CD4-positive, CD25-positive, alpha-beta regulatory T cell (primary cell): ENCODE data around the gene PMVK. TPM values are rescaled to one million over a fixed set of nuclear protein-coding genes. Genes with fewer than 3 reads are reported as not detected.
A peak's percentile ranks its signal among the peaks of the same experiment; 100 is the strongest.

Source experiments
- ATAC-seq, 2 donors: fragments of 150-1000 bp; cut with Tn5 transposase; one replicate each; pipeline ENCODE4 v1.10.0; 2021; ENCODE audit warnings: low read depth in 2 of 2, moderate number of reproducible peaks in 2 of 2, moderate library complexity in 1 of 2
- DNase-seq, 3 donors: peaks; one replicate each; pipeline versions ENCODE4 v3.0.0 to v3.0.0-alpha.2; 2012 to 2022; ENCODE audit warnings: mixed read lengths in 1 of 3
- H3K27ac ChIP-seq: one replicate; pipeline ENCODE4 v1.7.0; 2013; ENCODE audit warnings: mild to moderate bottlenecking, low read length; ENCODE audit not compliant: insufficient read depth, poor library complexity, severe bottlenecking
- H3K27me3 ChIP-seq: one replicate; pipeline ENCODE4 v1.7.0; 2013; ENCODE audit warnings: low read length; ENCODE audit not compliant: control insufficient read depth, insufficient read depth
- H3K36me3 ChIP-seq: one replicate; pipeline ENCODE4 v1.7.0; 2013; ENCODE audit warnings: mild to moderate bottlenecking, low read length, moderate library complexity; ENCODE audit not compliant: control insufficient read depth, insufficient read depth
- H3K4me1 ChIP-seq: 2 replicates; pipeline ENCODE4 v1.7.0; 2013; ENCODE audit warnings: mild to moderate bottlenecking, low read length; ENCODE audit not compliant: insufficient read depth, control insufficient read depth, poor library complexity, severe bottlenecking
- H3K4me3 ChIP-seq: one replicate; pipeline ENCODE4 v1.7.0; 2013; ENCODE audit warnings: low read depth, mild to moderate bottlenecking, low read length, moderate library complexity
- H3K9me3 ChIP-seq, 2 experiments: 1 replicate in 1 of 2; 2 replicates in 1 of 2; pipeline ENCODE4 v1.7.0; 2013; ENCODE audit warnings: low read length in 2 of 2, mild to moderate bottlenecking in 1 of 2, moderate library complexity in 1 of 2; ENCODE audit not compliant: control insufficient read depth in 2 of 2
- H3K27ac Mint-ChIP-seq, 3 donors: one replicate each; pipeline ENCODE4 v1.8.0; 2020 to 2022; ENCODE audit warnings: mild to moderate bottlenecking in 3 of 3, mixed read lengths in 3 of 3, moderate library complexity in 2 of 3
- H3K27me3 Mint-ChIP-seq: one replicate; pipeline ENCODE4 v1.8.0; 2022; ENCODE audit warnings: mild to moderate bottlenecking, mixed read lengths
- H3K36me3 Mint-ChIP-seq: one replicate; pipeline ENCODE4 v1.8.0; 2020; ENCODE audit warnings: mixed read lengths
- H3K4me1 Mint-ChIP-seq, 4 donors: one replicate each; pipeline ENCODE4 v1.8.0; 2020 to 2022; ENCODE audit warnings: mixed read lengths in 4 of 4, mild to moderate bottlenecking in 1 of 4
- H3K4me3 Mint-ChIP-seq, 4 donors: one replicate each; pipeline ENCODE4 v1.8.0; 2020 to 2022; ENCODE audit warnings: mild to moderate bottlenecking in 4 of 4, mixed read lengths in 4 of 4, moderate library complexity in 3 of 4
- H3K9me3 Mint-ChIP-seq, 7 donors: one replicate each; pipeline ENCODE4 v1.8.0; 2020 to 2022; ENCODE audit warnings: mixed read lengths in 7 of 7, mild to moderate bottlenecking in 3 of 7, moderate library complexity in 2 of 7
- polyA plus RNA-seq, 4 donors: library from polyadenylated mRNA; unstranded; fragments of 300-500 nt; fragmentation: Illumina TruSeq; gene quantifications; one replicate each; pipeline ENCODE4 v1.2.3, GENCODE V29; 2021
- total RNA-seq: library from RNA; stranded (reverse); gene quantifications from one replicate; pipeline ENCODE4 v1.2.3, GENCODE V29; 2022

The PMVK gene
- total and polyA plus RNA-seq, 5 donors from 2014 or later: 19.1 to 76.9 (median 56.7) TPM

DNA sequence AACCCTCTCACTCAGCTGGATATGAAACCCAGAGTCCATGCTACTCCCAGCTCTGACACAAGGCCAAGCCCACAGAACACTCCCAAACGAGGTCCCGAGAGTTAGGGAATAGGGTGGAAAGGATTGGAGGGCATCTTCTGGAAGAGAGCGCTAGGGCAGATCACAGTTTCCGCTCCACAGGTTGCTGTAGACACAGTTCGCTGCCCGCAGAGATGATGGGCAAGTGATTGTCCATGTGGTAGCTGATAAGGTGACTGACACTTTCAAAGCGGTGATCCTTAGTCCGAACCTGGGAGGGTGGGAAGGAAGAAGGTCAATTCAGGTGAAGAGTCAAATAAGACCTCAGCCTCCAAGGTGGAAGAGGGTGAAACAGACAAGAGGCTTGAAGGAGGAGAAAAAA lies 27.1 kb upstream of the PMVK start:
- Histone ChIP-seq H3K9me3 (no peaks in the 10 kb centered on the region), H3K4me1 (peaks cover 32% of the 10 kb centered on the region), H3K4me3 (no peak overlapping the region), H3K27me3 (no peaks in the 10 kb centered on the region), H3K36me3 (peaks cover 61% of the 10 kb centered on the region), H3K27ac (no peak overlapping the region)
- ATAC-seq: no peak
- Mint-ChIP-seq H3K4me1 (peaks cover 6 to 42% (median 26%) of the 10 kb centered on the region in 4 donors), H3K36me3 (peaks cover 13% of the 10 kb centered on the region), H3K9me3 (no peaks in the 10 kb centered on the region), H3K27ac (peak overlapping the region; percentile 38 to 91 (median 53)), H3K27me3 (no peaks in the 10 kb centered on the region), H3K4me3 (peak overlapping the region in 2 of 4 donors; percentile 42 to 84)
- no peak for DNase-seq

DNA sequence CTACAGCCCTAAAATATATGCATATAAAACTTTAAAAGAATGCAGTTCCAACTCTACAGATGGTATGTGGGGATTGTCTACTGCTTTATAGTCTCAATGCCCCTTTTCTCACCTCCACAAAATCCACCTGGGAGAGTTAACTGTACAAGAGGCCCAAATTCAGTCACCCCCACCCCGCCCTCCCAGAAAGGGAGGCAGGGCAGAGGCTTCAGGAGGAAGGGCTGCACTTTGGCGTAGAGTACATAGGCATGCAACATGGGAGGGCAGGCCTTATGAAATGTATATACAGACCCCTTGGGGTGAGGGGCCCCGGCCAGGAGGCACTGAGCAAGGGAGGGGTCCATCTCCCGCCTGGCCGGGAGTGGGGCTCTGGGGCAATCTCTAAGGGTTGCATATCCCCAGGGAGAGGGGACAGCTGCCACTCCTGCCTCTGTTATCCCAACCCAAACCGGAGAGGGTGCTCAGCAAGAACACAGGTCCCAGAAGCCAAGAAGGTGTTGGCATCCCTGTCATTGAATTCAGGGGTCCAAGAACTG lies 26.3 kb upstream of the PMVK start:
- peaks cover 13% of the 10 kb centered on the region for H3K36me3 Mint-ChIP-seq
- no peaks in the 10 kb centered on the region for H3K27me3 Mint-ChIP-seq
- peak overlapping the region; percentile 64 for H3K4me3 ChIP-seq
- DNase-seq: no peak
- no peaks in the 10 kb centered on the region for H3K9me3 Mint-ChIP-seq
- H3K27ac Mint-ChIP-seq: peak overlapping the region; percentile 88 to 95 (median 91)
- ATAC-seq: no peak
- peaks cover 6 to 44% (median 25%) of the 10 kb centered on the region in 4 donors for H3K4me1 Mint-ChIP-seq
- no peaks in the 10 kb centered on the region for H3K27me3 ChIP-seq
- H3K36me3 ChIP-seq: peaks cover 61% of the 10 kb centered on the region
- H3K4me3 Mint-ChIP-seq: peak overlapping the region; percentile 85 to 96 (median 86)
- no peaks in the 10 kb centered on the region for H3K9me3 ChIP-seq
- peak overlapping the region; percentile 92 for H3K27ac ChIP-seq
- peaks cover 35% of the 10 kb centered on the region for H3K4me1 ChIP-seq

DNA sequence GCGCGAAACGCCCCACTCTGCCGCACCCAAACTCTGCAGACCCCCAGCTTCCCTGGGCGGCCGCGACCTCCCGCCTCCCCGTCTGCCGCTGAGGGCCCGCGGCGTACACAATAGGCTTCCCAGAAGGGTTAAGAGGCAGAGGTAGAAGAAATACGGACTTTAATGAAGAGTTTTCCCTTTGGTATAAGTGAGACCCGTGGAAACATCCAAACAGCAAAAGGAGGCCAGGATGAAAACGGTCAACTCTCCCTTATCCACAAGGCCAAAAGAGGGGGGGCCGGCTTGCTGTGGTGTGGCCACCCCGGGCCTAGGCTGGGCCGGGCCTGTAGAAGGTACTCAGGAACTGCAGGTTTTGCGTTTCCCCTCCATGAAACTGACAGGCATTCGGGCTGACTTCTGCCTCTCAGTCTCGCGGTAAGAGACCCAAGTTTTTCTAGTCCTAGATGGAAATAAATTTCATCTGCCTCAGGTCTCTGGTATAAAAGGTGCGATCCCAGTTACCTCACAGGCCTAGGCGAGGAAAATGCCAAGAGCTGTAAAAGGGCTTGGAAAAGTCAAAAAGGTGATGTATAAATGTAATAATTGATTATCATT lies 25.7 kb upstream of the PMVK start:
- H3K36me3 Mint-ChIP-seq: peaks cover 13% of the 10 kb centered on the region
- H3K27me3 Mint-ChIP-seq: no peaks in the 10 kb centered on the region
- ATAC-seq (peak; percentile 2 to 3), DNase-seq (peak in 1 of 3 donors; percentile 55)
- Histone ChIP-seq H3K9me3 (no peaks in the 10 kb centered on the region), H3K27ac (peak overlapping the region; percentile 92), H3K4me3 (peak overlapping the region; percentile 64), H3K4me1 (peaks cover 37% of the 10 kb centered on the region), H3K36me3 (peaks cover 56% of the 10 kb centered on the region), H3K27me3 (no peaks in the 10 kb centered on the region)
- H3K9me3 Mint-ChIP-seq: no peaks in the 10 kb centered on the region
- peak overlapping the region; percentile 88 to 95 (median 91) for H3K27ac Mint-ChIP-seq
- peaks cover 6 to 49% (median 26%) of the 10 kb centered on the region in 4 donors for H3K4me1 Mint-ChIP-seq
- peak overlapping the region; percentile 85 to 96 (median 86) for H3K4me3 Mint-ChIP-seq

DNA sequence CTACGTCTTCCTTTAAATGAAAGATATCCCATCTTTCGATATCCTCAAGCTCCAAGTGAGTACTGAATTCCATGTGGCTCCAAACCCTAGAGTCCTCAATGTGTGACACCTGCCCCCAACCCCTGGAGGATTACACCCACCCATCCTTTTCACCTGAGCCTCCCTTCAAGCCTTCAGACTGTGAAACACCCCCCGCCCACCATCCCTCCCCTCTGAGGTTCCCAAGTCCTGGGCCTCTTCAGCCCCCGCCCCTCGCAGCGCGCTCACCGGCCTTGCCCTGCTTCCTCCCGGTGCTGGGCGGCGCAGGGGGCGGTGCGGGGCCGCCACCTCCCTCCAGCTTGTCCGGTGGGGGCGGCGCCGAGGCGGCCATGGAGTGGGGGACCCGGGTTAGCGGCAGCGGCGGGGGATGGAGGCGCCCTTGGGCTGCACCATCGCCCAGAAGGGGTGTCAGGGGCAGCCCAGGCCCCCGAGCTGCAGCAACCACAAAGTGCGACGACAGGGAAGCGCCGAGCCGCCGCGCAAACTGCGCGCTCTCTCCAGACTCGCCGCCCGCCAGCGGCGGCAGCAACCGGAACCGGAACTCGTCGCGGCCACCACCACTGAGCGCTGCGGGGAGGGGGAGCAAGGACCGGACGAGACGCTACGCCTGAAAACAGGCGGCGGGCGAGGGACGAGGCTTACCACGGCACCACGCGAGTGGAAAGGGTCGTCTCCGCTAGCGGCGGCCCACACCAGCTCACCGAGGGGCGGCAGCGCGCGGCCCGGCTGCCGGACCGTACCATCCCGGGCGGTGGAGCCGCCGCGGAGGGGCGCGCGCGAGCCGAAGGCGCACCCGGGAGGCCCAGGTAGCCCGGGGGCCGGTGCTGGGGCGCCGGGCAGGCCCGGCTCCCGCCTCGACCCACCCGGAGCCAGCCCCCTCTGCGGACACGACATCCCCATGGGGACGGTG lies 25.0 kb upstream of the PMVK start, which contains the start of gene PYGO2:
Gene PYGO2 (minus strand): TSS at position 576 of the 949 bp plus-strand sequence. CDS start 206 bp downstream, at position 370.
- Mint-ChIP-seq H3K4me3 (peak within 1 kb of the TSS; percentile 96 to 98 (median 97)), H3K9me3 (no peaks in the 10 kb centered on the region), H3K27ac (peak within 1 kb of the TSS; percentile 95 to 97 (median 96)), H3K4me1 (peaks cover 6 to 57% (median 26%) of the 10 kb centered on the region in 4 donors), H3K36me3 (peaks cover 13% of the 10 kb centered on the region), H3K27me3 (no peaks in the 10 kb centered on the region)
- Histone ChIP-seq H3K36me3 (peaks cover 48% of the 10 kb centered on the region), H3K27ac (peak within 1 kb of the TSS; percentile 92), H3K4me3 (peak within 1 kb of the TSS; percentile 85), H3K27me3 (no peaks in the 10 kb centered on the region), H3K9me3 (no peaks in the 10 kb centered on the region), H3K4me1 (peaks cover 45% of the 10 kb centered on the region)
- ATAC-seq (peak; percentile 79 to 82), DNase-seq (peak; percentile 81 to 87 (median 84))

DNA sequence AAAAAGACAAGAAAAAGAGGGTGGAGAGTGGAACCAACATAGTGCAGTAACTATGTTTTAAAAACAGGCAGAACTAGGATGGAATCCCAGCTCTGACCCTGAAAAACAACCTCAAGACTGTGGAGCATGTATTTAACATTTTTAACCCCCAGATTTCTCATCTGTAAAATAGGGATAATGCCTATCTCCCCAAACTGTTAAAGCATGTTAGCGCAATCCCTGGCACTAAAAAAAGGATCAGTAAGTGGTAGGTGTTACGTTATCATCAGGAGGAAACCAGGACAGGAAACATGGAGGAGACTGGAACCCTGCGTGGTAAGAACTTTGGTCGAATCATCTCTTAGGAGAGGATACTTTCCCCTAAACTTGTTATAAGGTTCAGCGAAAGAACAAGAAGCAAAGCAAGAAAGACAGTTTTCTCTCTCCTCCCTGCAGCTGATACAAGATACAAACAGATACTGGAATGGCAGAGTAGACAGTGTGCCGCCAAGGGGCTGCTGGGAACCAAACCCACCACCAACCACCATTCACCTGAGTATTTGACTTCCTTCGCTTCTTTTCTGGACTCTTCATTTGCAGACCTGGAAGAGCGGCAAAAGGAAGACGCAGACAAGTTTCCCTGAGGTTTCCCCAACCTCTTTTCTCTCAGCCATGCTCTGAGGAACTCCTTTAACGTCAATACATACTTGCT lies 24.1 kb upstream of the PMVK start:
- H3K4me1 Mint-ChIP-seq: peaks cover 6 to 62% (median 32%) of the 10 kb centered on the region in 4 donors

DNA sequence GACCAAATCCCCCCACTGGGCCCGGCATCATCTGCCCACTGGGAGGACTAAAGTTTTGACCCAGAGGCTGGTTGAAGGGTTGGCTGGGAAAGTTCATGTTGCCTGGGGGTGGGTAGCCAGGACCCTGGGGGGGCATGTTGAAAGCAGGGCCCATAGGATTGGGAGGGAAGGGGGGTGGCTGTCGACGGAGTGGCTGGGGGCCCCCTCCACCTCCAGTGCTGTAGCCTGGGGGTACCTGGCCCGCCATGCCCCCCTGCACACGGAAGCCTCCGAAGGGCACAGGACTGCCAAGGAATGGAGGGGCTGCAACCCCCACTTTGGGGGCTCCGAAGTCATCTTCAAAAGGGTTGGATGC lies 22.9 kb upstream of the PMVK start:
- Histone ChIP-seq H3K4me3 (no peak overlapping the region), H3K27me3 (no peaks in the 10 kb centered on the region), H3K9me3 (no peaks in the 10 kb centered on the region), H3K36me3 (peaks cover 30% of the 10 kb centered on the region), H3K27ac (peak overlapping the region; percentile 23), H3K4me1 (peaks cover 63% of the 10 kb centered on the region)
- Mint-ChIP-seq H3K36me3 (peaks cover 13% of the 10 kb centered on the region), H3K27ac (peak overlapping the region in 2 of 3 donors; percentile 71 to 96), H3K27me3 (peaks cover 6% of the 10 kb centered on the region), H3K4me1 (peaks cover 6 to 72% (median 36%) of the 10 kb centered on the region in 4 donors), H3K9me3 (peaks cover 0 to 4% (median 0%) of the 10 kb centered on the region in 7 donors), H3K4me3 (peak overlapping the region in 1 of 4 donors; percentile 98)
- DNase-seq (no peak), ATAC-seq (no peak)

More for the DNA sequence above, 24.1 kb upstream of the PMVK start:
- Mint-ChIP-seq H3K27ac (peak overlapping the region; percentile 91 to 97 (median 96)), H3K9me3 (peaks cover 0 to 2% (median 0%) of the 10 kb centered on the region in 7 donors), H3K36me3 (peaks cover 11% of the 10 kb centered on the region), H3K27me3 (peaks cover 6% of the 10 kb centered on the region), H3K4me3 (peak overlapping the region; percentile 96 to 98 (median 97))
- Histone ChIP-seq H3K36me3 (peaks cover 39% of the 10 kb centered on the region), H3K9me3 (no peaks in the 10 kb centered on the region), H3K4me1 (peaks cover 53% of the 10 kb centered on the region), H3K4me3 (peak overlapping the region; percentile 85), H3K27me3 (no peaks in the 10 kb centered on the region), H3K27ac (peak overlapping the region; percentile 92)
- DNase-seq: no peak
- no peak for ATAC-seq
